Activated CD8-positive, alpha-beta memory T cell treated with anti-CD3 and anti-CD28 coated beads for 24 hours (primary cell): ENCODE results near the gene NME7.
"Not testable (repeated sequence)": the region's sequence is repeated elsewhere in the genome, so short reads cannot be mapped to it uniquely, and the experiment has no call there.

Source experiments
- DNase-seq: peaks from one replicate; pipeline ENCODE4 v3.0.0-alpha.2; 2020

NME7 gene

GRCh38 chr1:169212088-169212487 is 155.5 kb downstream of the NME7 start:
- DNase-seq = no peak

GRCh38 chr1:169207797-169208520 is 159.6 kb downstream of the NME7 start:
- no peak for DNase-seq

- DNase-seq = no peak
Measured at GRCh38 chr1:169204157-169204556, 163.4 kb downstream of the NME7 start.

GRCh38 chr1:169202791-169203665 is 164.6 kb downstream of the NME7 start:
- no peak for DNase-seq

GRCh38 chr1:169201084-169201619 is 166.4 kb downstream of the NME7 start:
- DNase-seq = no peak

- no peak for DNase-seq
Measured at GRCh38 chr1:169200319-169200718, 167.3 kb downstream of the NME7 start.

GRCh38 chr1:169196581-169196980 is 171.0 kb downstream of the NME7 start:
- DNase-seq = no peak

- DNase-seq = no peak
Measured at GRCh38 chr1:169196161-169196560, 171.4 kb downstream of the NME7 start.

GRCh38 chr1:169193191-169193850 is 174.3 kb downstream of the NME7 start:
- no peak for DNase-seq

- DNase-seq = no peak
Measured at GRCh38 chr1:169186106-169186505, 181.5 kb downstream of the NME7 start.

- DNase-seq = no peak
Measured at GRCh38 chr1:169184812-169185211, 182.8 kb downstream of the NME7 start.

GRCh38 chr1:169180174-169180573 is 187.4 kb downstream of the NME7 start:
- DNase-seq = no peak

GRCh38 chr1:169179431-169179830 is 188.2 kb downstream of the NME7 start:
- not testable (repeated sequence) for DNase-seq

- no peak for DNase-seq
Measured at GRCh38 chr1:169175461-169175860, 192.1 kb downstream of the NME7 start.

- no peak for DNase-seq
Measured at GRCh38 chr1:169163059-169163458, 204.5 kb downstream of the NME7 start.

GRCh38 chr1:169161496-169162194 is 206.0 kb downstream of the NME7 start:
- DNase-seq = no peak

- DNase-seq = no peak
Measured at GRCh38 chr1:169160845-169161495, 206.6 kb downstream of the NME7 start.

- DNase-seq = no peak
Measured at GRCh38 chr1:169156580-169156979, 211.0 kb downstream of the NME7 start.

GRCh38 chr1:169155675-169156074 is 211.9 kb downstream of the NME7 start:
- no peak for DNase-seq

GRCh38 chr1:169151338-169151837 is 216.2 kb downstream of the NME7 start:
- no peak for DNase-seq

- DNase-seq = no peak
Measured at GRCh38 chr1:169150641-169151337, 216.8 kb downstream of the NME7 start.
